Neural progenitor cell (in vitro differentiated cells): ENCODE data around the gene TLE1. TPM values are rescaled to one million over a fixed set of nuclear protein-coding genes. Genes with fewer than 3 reads are reported as not detected.

Experiments
- DNase-seq: peaks from one replicate; pipeline ENCODE4 v3.0.0-alpha.2; 2016; ENCODE audit warnings: low spot score
- H2AFZ ChIP-seq: fragments of 200-600 bp; sonication (generic); replicated peaks from 2 replicates; pipeline ENCODE4 v1.6.1; 2016; ENCODE audit warnings: antibody characterized with exemption
- H3F3A ChIP-seq: fragments of 200-600 bp; sonication (generic); 2 replicates; pipeline ENCODE4 v1.6.1; 2016; ENCODE audit warnings: antibody characterized with exemption, low read depth
- H3K27ac ChIP-seq: fragments of 200-600 bp; sonication (generic); 2 replicates; pipeline ENCODE4 v1.5.1; 2016; ENCODE audit warnings: mild to moderate bottlenecking
- H3K27me3 ChIP-seq: fragments of 200-600 bp; sonication (generic); 2 replicates; pipeline ENCODE4 v1.6.1; 2016; ENCODE audit warnings: mild to moderate bottlenecking, moderate library complexity
- H3K36me3 ChIP-seq: fragments of 200-600 bp; sonication (generic); 2 replicates; pipeline ENCODE4 v1.5.1; 2016
- H3K4me1 ChIP-seq: fragments of 200-600 bp; sonication (generic); 2 replicates; pipeline ENCODE4 v1.6.1; 2016; ENCODE audit warnings: mixed run types
- H3K4me2 ChIP-seq: fragments of 200-600 bp; sonication (generic); 2 replicates; pipeline ENCODE4 v1.6.1; 2016
- H3K4me3 ChIP-seq: fragments of 200-600 bp; sonication (generic); 2 replicates; pipeline ENCODE4 v1.5.1; 2016
- H3K79me2 ChIP-seq: fragments of 200-600 bp; sonication (generic); 2 replicates; pipeline ENCODE4 v1.6.1; 2016; ENCODE audit warnings: low read depth
- H3K9ac ChIP-seq: fragments of 200-600 bp; sonication (generic); 2 replicates; pipeline ENCODE4 v1.6.1; 2016
- H3K9me3 ChIP-seq: fragments of 200-600 bp; sonication (generic); 2 replicates; pipeline ENCODE4 v1.5.1; 2016; ENCODE audit warnings: low read depth
- H4K20me1 ChIP-seq: fragments of 200-600 bp; sonication (generic); 2 replicates; pipeline ENCODE4 v1.6.1; 2016; ENCODE audit warnings: low read depth
- H3K27ac Mint-ChIP-seq: 3 replicates; pipeline ENCODE4 v1.8.0; 2021; ENCODE audit warnings: mixed read lengths
- H3K27me3 Mint-ChIP-seq: 2 replicates; pipeline ENCODE4 v1.8.0; 2022; ENCODE audit warnings: low read depth, mild to moderate bottlenecking, inconsistent platforms, moderate library complexity, mixed read lengths; ENCODE audit not compliant: insufficient read depth
- H3K36me3 Mint-ChIP-seq: 3 replicates; pipeline ENCODE4 v1.8.0; 2021; ENCODE audit warnings: mixed read lengths
- H3K4me1 Mint-ChIP-seq: 3 replicates; pipeline ENCODE4 v1.8.0; 2021; ENCODE audit warnings: mixed read lengths
- H3K4me3 Mint-ChIP-seq: 3 replicates; pipeline ENCODE4 v1.8.0; 2021; ENCODE audit warnings: mild to moderate bottlenecking, moderate library complexity, mixed read lengths
- H3K9me3 Mint-ChIP-seq: 3 replicates; pipeline ENCODE4 v1.8.0; 2020; ENCODE audit warnings: mixed read lengths
- EZH2 ChIP-seq: fragments of 200-600 bp; sonication (generic); IDR thresholded peaks from 2 replicates; pipeline ENCODE4 v1.6.1; 2017; ENCODE audit warnings: antibody characterized with exemption, mild to moderate bottlenecking, moderate library complexity
- EZH2phosphoT487 ChIP-seq: fragments of 200-600 bp; sonication (generic); IDR thresholded peaks from 2 replicates; pipeline ENCODE4 v1.6.1; 2017; ENCODE audit warnings: antibody characterized with exemption
- total RNA-seq: library from RNA; depleted of rRNA; stranded (reverse); fragments of >200 nt; gene quantifications from 2 replicates; pipeline ENCODE4 v1.2.3, GENCODE V29; 2015; ENCODE audit warnings: low replicate concordance
- TF ChIP-seq, protein P1 (sequence below): fragments of 200-600 bp; sonication (generic); IDR thresholded peaks from 2 replicates; pipeline ENCODE4 v1.5.1; 2017; ENCODE audit warnings: antibody characterized with exemption, mild to moderate bottlenecking

Gene TLE1
- total RNA-seq, 1 donor from 2014 or later = 54.7 TPM

DNA sequence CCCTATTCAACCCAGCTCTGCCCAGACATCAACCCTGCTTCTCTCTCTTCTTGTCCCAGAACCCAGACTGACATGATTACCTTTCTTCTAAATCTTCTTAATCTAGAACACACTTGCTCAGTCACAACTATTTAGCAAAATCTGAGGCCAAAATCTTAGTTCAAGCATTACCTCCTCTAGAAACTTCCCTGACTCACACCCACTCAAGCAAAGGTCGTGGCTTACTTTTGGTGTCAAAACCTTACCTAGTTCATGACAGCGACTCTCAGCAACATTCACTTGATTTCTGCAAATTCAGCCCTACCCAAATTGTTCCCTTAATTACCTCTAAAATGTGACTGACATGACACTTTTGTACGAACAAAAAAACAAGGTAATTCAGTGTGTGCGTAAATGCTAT, 130.2 kb downstream of the TLE1 start:
- Histone ChIP-seq H3K9ac (no peak overlapping the region), H3K27ac (no peak overlapping the region)

DNA sequence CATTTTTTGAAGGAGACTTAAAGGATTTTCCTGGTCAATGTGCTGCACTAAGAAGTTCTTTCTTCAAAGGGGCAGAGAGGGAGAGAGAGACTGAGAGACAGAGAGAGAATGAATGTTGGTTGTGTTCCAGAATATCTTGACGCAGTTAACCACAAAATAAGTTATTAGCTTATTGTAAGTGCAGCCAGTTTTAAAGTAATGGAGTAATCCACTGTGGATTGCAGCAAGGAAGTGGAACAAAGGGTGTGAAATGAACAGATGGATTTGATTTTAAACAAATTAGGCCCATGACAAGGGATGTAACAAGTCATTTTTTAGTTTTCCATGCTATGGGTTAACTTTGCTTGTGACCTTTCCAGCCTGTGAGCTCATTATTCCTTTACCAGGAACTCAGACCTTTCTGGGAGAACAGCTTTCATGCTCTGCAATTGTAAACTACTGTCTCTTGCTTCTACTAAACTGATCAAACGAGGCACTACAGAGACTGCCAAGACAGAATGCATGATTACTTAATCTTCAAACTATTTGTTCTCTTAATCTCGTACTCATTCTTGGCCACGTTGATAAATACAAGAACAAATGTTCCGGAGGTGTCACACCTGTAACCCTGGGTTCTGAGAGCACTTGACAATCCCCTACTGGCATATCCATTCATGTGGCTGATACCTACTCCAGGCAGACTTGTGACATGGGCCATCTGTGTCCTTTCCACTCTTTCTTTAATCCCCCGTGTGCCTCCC, 131.1 kb downstream of the TLE1 start:
- Histone ChIP-seq H3K9me3 (no peaks in the 10 kb centered on the region), H3K27me3 (no peaks in the 10 kb centered on the region), H3K4me3 (no peak overlapping the region), H3K4me1 (peaks cover 33% of the 10 kb centered on the region), H3K4me2 (no peak overlapping the region), H3K79me2 (no peaks in the 10 kb centered on the region), H4K20me1 (no peaks in the 10 kb centered on the region), H3K9ac (no peak overlapping the region), H3F3A (peaks cover 4% of the 10 kb centered on the region), H2AFZ (no peak overlapping the region), H3K36me3 (no peaks in the 10 kb centered on the region), H3K27ac (no peak overlapping the region)
- no peak for DNase-seq
- H3K36me3 Mint-ChIP-seq = no peaks in the 10 kb centered on the region
- H3K4me3 Mint-ChIP-seq = no peak overlapping the region
- H3K9me3 Mint-ChIP-seq = peaks cover 2% of the 10 kb centered on the region
- peaks cover 17% of the 10 kb centered on the region for H3K27me3 Mint-ChIP-seq
- peaks cover 44% of the 10 kb centered on the region for H3K4me1 Mint-ChIP-seq
- TF ChIP-seq EZH2 (no peak), EZH2phosphoT487 (no peak)
- TF ChIP-seq, protein P1, sequence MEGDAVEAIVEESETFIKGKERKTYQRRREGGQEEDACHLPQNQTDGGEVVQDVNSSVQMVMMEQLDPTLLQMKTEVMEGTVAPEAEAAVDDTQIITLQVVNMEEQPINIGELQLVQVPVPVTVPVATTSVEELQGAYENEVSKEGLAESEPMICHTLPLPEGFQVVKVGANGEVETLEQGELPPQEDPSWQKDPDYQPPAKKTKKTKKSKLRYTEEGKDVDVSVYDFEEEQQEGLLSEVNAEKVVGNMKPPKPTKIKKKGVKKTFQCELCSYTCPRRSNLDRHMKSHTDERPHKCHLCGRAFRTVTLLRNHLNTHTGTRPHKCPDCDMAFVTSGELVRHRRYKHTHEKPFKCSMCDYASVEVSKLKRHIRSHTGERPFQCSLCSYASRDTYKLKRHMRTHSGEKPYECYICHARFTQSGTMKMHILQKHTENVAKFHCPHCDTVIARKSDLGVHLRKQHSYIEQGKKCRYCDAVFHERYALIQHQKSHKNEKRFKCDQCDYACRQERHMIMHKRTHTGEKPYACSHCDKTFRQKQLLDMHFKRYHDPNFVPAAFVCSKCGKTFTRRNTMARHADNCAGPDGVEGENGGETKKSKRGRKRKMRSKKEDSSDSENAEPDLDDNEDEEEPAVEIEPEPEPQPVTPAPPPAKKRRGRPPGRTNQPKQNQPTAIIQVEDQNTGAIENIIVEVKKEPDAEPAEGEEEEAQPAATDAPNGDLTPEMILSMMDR = no peak
- no peak overlapping the region for H3K27ac Mint-ChIP-seq

More for the DNA sequence above, 130.2 kb downstream of the TLE1 start:
- H3K9me3 ChIP-seq = no peaks in the 10 kb centered on the region
- Mint-ChIP-seq H3K27ac (peak overlapping the region; percentile 54), H3K4me1 (peaks cover 44% of the 10 kb centered on the region), H3K4me3 (no peak overlapping the region), H3K36me3 (no peaks in the 10 kb centered on the region), H3K9me3 (peaks cover 2% of the 10 kb centered on the region), H3K27me3 (peaks cover 20% of the 10 kb centered on the region)
- no peak overlapping the region for H2AFZ ChIP-seq
- peaks cover 4% of the 10 kb centered on the region for H3F3A ChIP-seq
- no peak for TF ChIP-seq EZH2
- TF ChIP-seq EZH2phosphoT487 = no peak
- TF ChIP-seq, protein P1 = no peak
- H3K4me2 ChIP-seq = no peak overlapping the region
- no peaks in the 10 kb centered on the region for H3K79me2 ChIP-seq
- H3K27me3 ChIP-seq = no peaks in the 10 kb centered on the region
- H3K4me1 ChIP-seq = peaks cover 26% of the 10 kb centered on the region
- DNase-seq = no peak
- no peaks in the 10 kb centered on the region for H3K36me3 ChIP-seq
- H3K4me3 ChIP-seq = no peak overlapping the region
- no peaks in the 10 kb centered on the region for H4K20me1 ChIP-seq

DNA sequence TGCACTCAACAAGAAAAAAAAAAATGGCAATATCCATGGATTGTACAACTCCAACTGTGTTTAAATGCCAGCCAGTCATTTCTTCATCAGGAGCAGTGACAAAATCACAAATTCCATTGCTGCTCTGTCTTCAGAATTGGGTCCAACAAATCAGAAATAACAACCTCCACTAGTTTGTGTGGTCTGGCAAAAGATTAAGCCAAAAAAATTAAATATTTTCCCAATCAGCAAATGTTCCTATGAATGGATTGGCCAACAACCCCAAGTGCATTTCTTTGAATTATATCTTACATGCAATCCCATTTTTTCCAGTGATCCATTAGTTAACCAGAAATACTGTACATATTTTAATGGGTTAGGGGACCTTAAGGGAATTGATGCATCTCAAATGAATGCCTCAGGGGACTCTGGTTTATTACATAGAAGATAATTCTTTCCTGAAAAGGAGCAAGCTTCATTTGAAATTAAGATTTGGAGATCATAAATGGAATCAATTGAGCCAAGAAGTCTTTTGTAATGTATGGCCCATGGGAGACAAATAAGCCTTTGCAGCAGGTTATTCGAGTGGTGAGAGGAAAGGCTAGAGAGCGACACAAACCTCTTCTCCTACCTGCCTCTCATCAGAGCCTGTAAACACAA, 131.8 kb downstream of the TLE1 start:
- DNase-seq = no peak
- Histone ChIP-seq H3K9ac (no peak overlapping the region), H2AFZ (no peak overlapping the region), H3K27me3 (no peaks in the 10 kb centered on the region), H3K27ac (no peak overlapping the region), H3F3A (peaks cover 4% of the 10 kb centered on the region), H3K9me3 (no peaks in the 10 kb centered on the region), H3K36me3 (no peaks in the 10 kb centered on the region), H4K20me1 (no peaks in the 10 kb centered on the region), H3K4me3 (no peak overlapping the region), H3K79me2 (no peaks in the 10 kb centered on the region), H3K4me2 (no peak overlapping the region), H3K4me1 (peaks cover 30% of the 10 kb centered on the region)
- H3K4me3 Mint-ChIP-seq = no peak overlapping the region
- no peak overlapping the region for H3K27ac Mint-ChIP-seq
- no peaks in the 10 kb centered on the region for H3K36me3 Mint-ChIP-seq
- H3K4me1 Mint-ChIP-seq = peaks cover 43% of the 10 kb centered on the region
- peaks cover 2% of the 10 kb centered on the region for H3K9me3 Mint-ChIP-seq
- H3K27me3 Mint-ChIP-seq = peaks cover 14% of the 10 kb centered on the region
- TF ChIP-seq EZH2phosphoT487 (no peak), EZH2 (no peak)
- TF ChIP-seq, protein P1 = no peak
